Spleen (tissue), 11 donors: ENCODE data around the gene OPRD1. TPM values are rescaled to one million over a fixed set of nuclear protein-coding genes. Genes with fewer than 3 reads are reported as not detected.

Experiments
- DNase-seq: peaks from one replicate; pipeline ENCODE4 v3.0.0-alpha.2; 2020
- H3K27ac ChIP-seq, 8 donors: fragments of 200-600 bp; sonication (generic) in 7 of 8; 1 replicate in 4 of 8; 2 replicates in 4 of 8; pipeline versions ENCODE4 v1.5.0 to v1.8.0; 2016 to 2021; ENCODE audit warnings: inconsistent platforms in 4 of 8, mild to moderate bottlenecking in 4 of 8, moderate library complexity in 1 of 8
- H3K27me3 ChIP-seq, 7 donors: fragments of 200-600 bp; sonication (generic) in 6 of 7; replicated peaks in 1 of 7; 1 replicate in 4 of 7; 2 replicates in 3 of 7; pipeline versions ENCODE4 v1.5.0 to v1.8.0; 2016 to 2021; ENCODE audit warnings: inconsistent platforms in 3 of 7, mild to moderate bottlenecking in 1 of 7
- H3K36me3 ChIP-seq, 6 donors: fragments of 200-600 bp; sonication (generic) in 5 of 6; 1 replicate in 4 of 6; 2 replicates in 2 of 6; pipeline versions ENCODE4 v1.5.0 to v1.8.0; 2016 to 2021; ENCODE audit warnings: inconsistent platforms in 2 of 6
- H3K4me1 ChIP-seq, 6 donors: fragments of 200-600 bp; sonication (generic) in 5 of 6; 1 replicate in 3 of 6; 2 replicates in 3 of 6; pipeline versions ENCODE4 v1.5.0 to v1.8.0; 2016 to 2021; ENCODE audit warnings: inconsistent platforms in 3 of 6
- H3K4me3 ChIP-seq, 8 donors: fragments of 200-600 bp; sonication (generic) in 7 of 8; 1 replicate in 4 of 8; 2 replicates in 4 of 8; pipeline versions ENCODE4 v1.5.0 to v1.8.0; 2016 to 2021; ENCODE audit warnings: inconsistent platforms in 4 of 8, mild to moderate bottlenecking in 4 of 8, moderate library complexity in 2 of 8
- H3K9me3 ChIP-seq, 8 donors: fragments of 200-600 bp; sonication (generic) in 7 of 8; 1 replicate in 4 of 8; 2 replicates in 4 of 8; pipeline versions ENCODE4 v1.5.0 to v1.8.0; 2016 to 2021; ENCODE audit warnings: inconsistent platforms in 4 of 8
- CTCF ChIP-seq, 11 experiments: fragments of 200-600 bp in 7 of 11; fragments of 450-650 bp in 4 of 11; sonication (generic) in 4 of 11; IDR thresholded peaks in 8 of 11; conservative IDR thresholded peaks in 3 of 11; 1 replicate in 7 of 11; 2 replicates in 4 of 11; pipeline versions ENCODE4 v1.4.0 to v1.8.0; 2016 to 2021; ENCODE audit warnings: antibody characterized with exemption in 11 of 11, inconsistent platforms in 4 of 11, mild to moderate bottlenecking in 1 of 11
- POLR2A ChIP-seq, 3 donors: fragments of 450-650 bp; IDR thresholded peaks; one replicate each; pipeline ENCODE4 v1.5.1; 2017; ENCODE audit warnings: antibody characterized with exemption in 3 of 3, mild to moderate bottlenecking in 1 of 3
- POLR2AphosphoS5 ChIP-seq, 3 donors: sonication (generic); formaldehyde crosslinking; IDR thresholded peaks; one replicate each; pipeline ENCODE4 v1.5.1; 2017; ENCODE audit warnings: antibody characterized with exemption in 3 of 3
- WGBS, 5 donors: extraction: QIAGEN DNeasy Blood & Tissue Kit in 3 of 5; methylation state at CpG; one replicate each; pipeline versions ENCODE4 v1.1.5 to v1.1.7; 2013 to 2018; 5-methylcytosine and 5-hydroxymethylcytosine counted together
- intact Hi-C: fragments of 100-400 bp; cut with DNase I; formaldehyde crosslinking; loops from one replicate; pipeline ENCODE4 v1.15.0; 2023; ENCODE audit warnings: low total_unique reads
- polyA plus RNA-seq, 3 donors: library from polyadenylated mRNA; stranded (reverse); fragments of 200-250 nt; gene quantifications; one replicate each; pipeline ENCODE4 v1.2.1, GENCODE V29; 2013
- total RNA-seq, 7 donors: library from RNA; depleted of rRNA in 3 of 7; stranded (reverse); fragments of >200 nt in 3 of 7; fragmentation: NEBNext Ultra II Directional in 4 of 7; extraction: Animal tissue kit (Norgen Biotek cat#: 25700) in 4 of 7; gene quantifications; one replicate each; pipeline versions ENCODE4 v1.1.0 to v1.2.1, GENCODE V29; 2016 to 2021
- donor health status: healthy with polysubstance abuse.
- donor health status: DM: no; HTN: no; CAD: no; lungs with moderate emphysema.
- donor health status: DM: no; HTN: no; CAD: no.
- donor health status: Bipolar disorder and iron deficiency.
- donor health status: healthy.
- donor health status: DM: no; HTN: no; CAD: no.
- donor health status: DM: yes; HTN: yes; CAD: no.

The OPRD1 gene
- total and polyA plus RNA-seq, 10 donors, result not detected

- H3K27me3 ChIP-seq, result peaks cover 0 to 7% (median 0%) of the 10 kb centered on the region in 7 donors
- 90 to 96% (median 93%) methylated on average over 64 to 66 of the region's 66 CpGs for WGBS, 5 donors
- no peak for TF ChIP-seq POLR2AphosphoS5 (IDR thresholded peaks at IDR 0.05)
- TF ChIP-seq POLR2A (IDR thresholded peaks at IDR 0.05), result no peak
- TF ChIP-seq CTCF (IDR thresholded peaks at IDR 0.05 in 8 of 11, conservative IDR thresholded peaks at IDR 0.05 in 3 of 11), result no peak
- H3K4me3 ChIP-seq, result no peak overlapping the region
- no peaks in the 10 kb centered on the region for H3K9me3 ChIP-seq
- no peaks in the 10 kb centered on the region for H3K36me3 ChIP-seq
- H3K27ac ChIP-seq, result no peak overlapping the region
- no peak for DNase-seq
- no peaks in the 10 kb centered on the region for H3K4me1 ChIP-seq
- intact Hi-C loops, result no loop called here
Measured at GRCh38 chr1:28862571-28863403, 50.8 kb downstream of the OPRD1 start.

- H3K27ac ChIP-seq, result no peak overlapping the region
- H3K9me3 ChIP-seq, result no peaks in the 10 kb centered on the region
- no peaks in the 10 kb centered on the region for H3K4me1 ChIP-seq
- no peak for DNase-seq
- no peak for TF ChIP-seq POLR2A (IDR thresholded peaks at IDR 0.05)
- no peak overlapping the region for H3K4me3 ChIP-seq
- WGBS, 5 donors, result 73 to 82% (median 77%) methylated on average over 6 of the region's 6 CpGs
- no peaks in the 10 kb centered on the region for H3K36me3 ChIP-seq
- peaks cover 0 to 21% (median 0%) of the 10 kb centered on the region in 7 donors for H3K27me3 ChIP-seq
- intact Hi-C loops, result no loop called here
Measured at GRCh38 chr1:28864695-28865094, 52.7 kb downstream of the OPRD1 start.

- H3K4me1 ChIP-seq, result no peaks in the 10 kb centered on the region
- intact Hi-C loops, result no loop called here
- no peaks in the 10 kb centered on the region for H3K9me3 ChIP-seq
- H3K36me3 ChIP-seq, result no peaks in the 10 kb centered on the region
- no peak overlapping the region for H3K27ac ChIP-seq
- no peak for TF ChIP-seq CTCF (IDR thresholded peaks at IDR 0.05 in 8 of 11, conservative IDR thresholded peaks at IDR 0.05 in 3 of 11)
- TF ChIP-seq POLR2AphosphoS5 (IDR thresholded peaks at IDR 0.05), result no peak
- no peak for TF ChIP-seq POLR2A (IDR thresholded peaks at IDR 0.05)
- H3K4me3 ChIP-seq, result no peak overlapping the region
- peaks cover 0 to 24% (median 0%) of the 10 kb centered on the region in 7 donors for H3K27me3 ChIP-seq
- no peak for DNase-seq
- 65 to 87% (median 77%) methylated on average over 10 of the region's 10 CpGs for WGBS, 5 donors
Measured at GRCh38 chr1:28865997-28866650, 54.2 kb downstream of the OPRD1 start.

GRCh38 chr1:28867850-28868249, 55.9 kb downstream of the OPRD1 start:
- Histone ChIP-seq H3K4me1 (no peaks in the 10 kb centered on the region), H3K4me3 (no peak overlapping the region), H3K27me3 (peaks cover 0 to 24% (median 0%) of the 10 kb centered on the region in 7 donors), H3K36me3 (no peaks in the 10 kb centered on the region), H3K9me3 (no peaks in the 10 kb centered on the region), H3K27ac (no peak overlapping the region)
- intact Hi-C loops, result no loop called here
- TF ChIP-seq POLR2AphosphoS5 (IDR thresholded peaks at IDR 0.05), result no peak
- TF ChIP-seq CTCF (IDR thresholded peaks at IDR 0.05 in 8 of 11, conservative IDR thresholded peaks at IDR 0.05 in 3 of 11), result no peak
- DNase-seq, result no peak
- 67 to 84% (median 81%) methylated on average over 3 of the region's 3 CpGs for WGBS, 5 donors
